GM19452 (cell line): Measurements from ENCODE around the gene MARS1.
"Not testable (repeated sequence)": the region's sequence is repeated elsewhere in the genome, so short reads cannot be mapped to it uniquely, and the experiment has no call there.

Source experiments
- ATAC-seq: cut with Tn5 transposase; IDR thresholded peaks from one replicate; pipeline ENCODE4 v1.9.1; 2021; ENCODE audit not compliant: unreplicated experiment

Gene MARS1

DNA sequence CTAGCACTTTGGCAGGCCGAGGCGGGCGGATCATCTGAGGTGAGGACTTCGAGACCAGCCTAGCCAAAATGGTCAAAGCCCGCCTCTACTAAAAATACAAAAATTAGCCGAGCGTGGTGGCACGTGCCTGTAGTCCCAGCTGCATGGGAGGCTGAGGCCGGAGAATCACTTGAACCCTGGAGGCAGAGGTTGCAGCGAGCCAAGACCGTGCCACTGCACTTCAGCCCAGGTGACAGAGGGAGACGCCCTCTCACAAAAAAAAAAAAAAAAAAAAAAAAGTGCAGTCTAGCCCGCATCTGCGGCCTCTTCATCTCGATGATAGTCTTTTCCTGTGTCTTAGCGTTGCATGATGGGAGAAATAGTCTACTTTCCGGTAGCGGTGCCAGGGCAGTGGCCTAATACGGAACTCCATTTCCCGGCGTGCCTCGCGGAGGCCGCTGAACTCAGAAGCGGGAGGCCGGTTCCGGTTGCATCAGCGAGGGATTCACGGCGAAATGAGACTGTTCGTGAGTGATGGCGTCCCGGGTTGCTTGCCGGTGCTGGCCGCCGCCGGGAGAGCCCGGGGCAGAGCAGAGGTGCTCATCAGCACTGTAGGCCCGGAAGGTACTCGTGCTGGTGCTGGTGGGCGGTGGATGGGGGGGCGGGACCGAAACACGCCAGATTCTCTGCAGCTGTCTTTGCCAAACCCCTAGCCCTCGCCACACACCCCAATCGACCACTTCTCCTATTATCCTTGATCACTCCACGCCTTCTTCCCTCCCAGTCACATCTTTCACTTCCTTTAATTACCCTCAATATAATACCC is at the start of gene MARS1:
MARS1 (plus strand) TSS at position 472 of the 805 bp plus-strand sequence; CDS start at position 495, 23 bp downstream.
- peak; percentile 94 for ATAC-seq

DNA sequence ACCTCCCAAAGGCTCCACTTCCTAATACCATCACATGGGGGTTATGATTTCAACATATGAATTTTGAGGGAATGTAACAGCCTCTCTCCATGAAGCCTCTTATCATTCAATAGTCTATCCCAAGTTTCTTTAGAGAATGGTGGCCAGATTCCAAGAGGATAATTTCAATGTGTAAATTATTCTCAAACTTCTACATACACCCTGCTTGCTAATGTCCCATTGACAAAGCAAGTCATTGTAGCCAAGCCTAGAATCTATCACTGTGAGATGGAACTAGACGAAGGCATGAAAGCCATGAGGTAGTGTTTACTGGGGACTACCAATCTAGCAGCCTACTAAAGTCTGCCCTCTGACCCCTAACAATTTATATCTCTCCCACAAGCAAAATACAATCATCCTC is 49.5 kb upstream of the MARS1 start:
- no peak for ATAC-seq

DNA sequence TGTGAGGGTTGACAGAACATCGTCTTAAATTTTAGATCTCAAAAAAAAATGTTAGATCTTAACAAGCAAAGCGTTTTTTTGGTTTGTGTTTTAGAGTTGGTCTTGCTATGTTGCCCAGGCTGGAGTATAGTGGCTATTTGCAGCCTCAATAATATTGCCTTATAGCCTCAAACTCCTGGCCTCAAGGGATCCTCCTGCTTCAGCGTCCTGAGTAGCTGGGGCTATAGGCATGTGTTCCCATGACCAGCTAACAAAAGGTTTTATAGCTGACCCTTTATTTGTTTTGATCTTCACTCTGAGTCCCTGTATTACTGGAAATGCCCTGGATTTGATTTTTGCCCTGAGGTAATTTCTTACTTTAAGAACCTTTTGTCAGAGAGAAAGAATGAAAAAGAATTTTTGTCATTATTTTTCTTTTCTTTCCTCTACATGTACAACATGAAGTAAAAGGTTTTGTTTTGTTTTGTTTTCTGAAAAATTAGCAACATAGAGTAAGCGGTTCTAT is 48.1 kb upstream of the MARS1 start:
- no peak for ATAC-seq

DNA sequence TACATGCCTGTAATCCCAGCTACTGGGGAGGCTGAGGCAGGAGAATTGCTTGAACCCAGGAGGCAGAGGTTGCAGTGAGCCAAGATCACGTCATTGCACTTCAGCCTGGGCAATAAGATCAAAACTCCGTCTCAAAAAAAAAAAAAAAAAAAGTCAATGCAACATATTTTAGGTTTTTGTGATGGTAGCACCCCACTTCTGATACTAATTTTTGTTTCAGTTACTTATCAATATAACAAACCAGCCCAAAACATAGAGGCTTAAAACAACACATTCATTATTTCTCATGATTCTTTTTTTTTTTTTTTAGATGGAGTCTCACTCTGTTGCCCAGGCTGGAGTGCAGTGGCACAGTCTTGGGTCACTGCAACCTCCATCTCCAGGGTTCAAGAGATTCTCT is 46.5 kb upstream of the MARS1 start:
- not testable (repeated sequence) for ATAC-seq

DNA sequence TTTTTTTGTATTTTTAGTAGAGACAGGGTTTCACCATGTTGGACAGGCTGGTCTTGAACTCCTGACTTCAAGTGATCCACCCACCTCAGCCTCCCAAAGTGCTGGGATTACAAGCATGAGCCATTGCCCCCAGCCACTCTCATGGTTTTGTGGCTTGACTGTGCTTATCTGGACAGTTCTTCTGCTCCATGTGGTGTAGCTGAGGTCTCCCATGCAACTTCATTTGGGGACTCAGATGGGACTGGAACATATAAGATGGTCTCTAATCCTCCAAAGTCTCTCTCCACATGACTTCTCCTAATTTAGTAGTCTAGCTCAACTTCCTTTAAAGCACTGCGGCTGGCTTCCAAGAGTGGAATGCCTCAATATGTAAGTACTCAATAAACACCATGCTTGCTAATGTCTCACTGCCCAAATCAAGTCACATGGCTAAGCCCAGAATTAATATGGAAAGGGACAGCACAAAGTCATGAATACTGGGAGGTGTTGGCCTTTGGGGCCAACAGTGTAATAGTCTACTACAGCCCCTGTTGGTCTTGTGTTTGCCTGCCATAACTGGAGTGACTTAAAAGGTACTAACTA is 45.9 kb upstream of the MARS1 start:
- ATAC-seq = no peak

DNA sequence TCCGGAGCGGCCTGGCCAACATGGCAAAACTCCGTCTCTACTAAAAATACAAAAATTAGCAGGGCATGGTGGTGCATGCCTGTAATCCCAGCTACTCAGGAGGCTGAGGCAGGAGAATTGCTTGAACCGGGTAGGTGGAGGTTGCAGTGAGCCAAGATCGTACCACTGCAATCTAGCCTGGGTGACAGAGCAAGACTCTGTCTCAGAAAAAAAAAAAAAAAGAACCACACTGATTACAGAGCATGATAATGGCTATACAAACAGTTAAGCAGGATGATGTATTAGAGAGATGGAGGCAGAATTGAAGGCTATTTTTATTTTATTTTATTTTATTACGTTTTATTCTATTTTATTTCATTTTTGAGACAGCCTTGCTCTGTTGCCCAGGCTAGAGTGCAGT is 43.5 kb upstream of the MARS1 start:
- not testable (repeated sequence) for ATAC-seq

DNA sequence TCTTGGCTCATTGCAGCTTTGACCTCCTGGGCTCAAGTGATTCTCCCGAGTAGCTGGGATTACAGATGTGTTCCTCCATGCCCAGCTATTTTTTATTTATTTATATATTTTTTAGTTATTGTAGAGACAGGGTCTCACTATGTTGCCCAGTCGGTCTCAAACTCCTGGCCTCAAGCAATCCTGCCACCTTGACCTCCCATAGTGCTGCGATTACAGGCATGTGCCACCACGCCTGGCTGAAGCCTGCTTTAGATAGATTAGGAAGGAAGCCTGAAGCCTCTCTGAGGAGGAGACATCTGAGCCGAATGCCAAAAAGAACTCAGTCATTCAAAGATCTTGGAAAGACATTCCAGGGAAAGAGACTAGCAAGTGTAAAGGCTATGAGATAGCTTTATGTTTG is 43.1 kb upstream of the MARS1 start:
- ATAC-seq = no peak

DNA sequence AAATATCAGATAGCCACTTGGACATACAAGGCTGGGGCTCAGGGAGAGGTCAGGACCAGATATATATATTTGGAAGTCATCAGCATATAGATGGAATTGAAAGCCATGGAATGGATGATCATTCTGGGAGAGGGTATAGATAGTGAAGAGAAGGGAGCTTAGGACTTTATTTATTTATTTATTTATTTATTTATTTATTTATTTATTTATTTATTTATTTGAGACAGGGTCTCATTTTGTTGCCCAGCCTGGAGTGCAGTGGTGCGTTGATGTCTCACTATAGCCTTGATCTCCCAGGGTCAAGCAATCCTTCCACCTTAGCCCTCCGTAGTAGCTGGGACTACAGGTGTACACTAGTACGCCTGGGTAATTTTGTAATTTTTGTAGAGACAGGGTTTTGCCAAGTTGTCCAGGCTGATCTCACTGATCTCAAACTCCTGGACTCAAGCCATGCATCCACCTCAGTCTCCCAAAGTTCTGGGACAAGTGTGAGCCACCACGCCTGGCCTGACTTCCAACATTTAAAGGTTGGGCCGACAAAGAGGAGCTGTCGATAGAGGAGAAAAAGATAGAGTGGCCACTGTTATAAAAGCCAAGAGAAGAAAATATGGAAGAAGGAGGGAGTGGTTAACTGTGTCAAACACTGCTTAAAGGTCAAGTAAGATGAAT is 41.4 kb upstream of the MARS1 start:
- ATAC-seq = no peak

DNA sequence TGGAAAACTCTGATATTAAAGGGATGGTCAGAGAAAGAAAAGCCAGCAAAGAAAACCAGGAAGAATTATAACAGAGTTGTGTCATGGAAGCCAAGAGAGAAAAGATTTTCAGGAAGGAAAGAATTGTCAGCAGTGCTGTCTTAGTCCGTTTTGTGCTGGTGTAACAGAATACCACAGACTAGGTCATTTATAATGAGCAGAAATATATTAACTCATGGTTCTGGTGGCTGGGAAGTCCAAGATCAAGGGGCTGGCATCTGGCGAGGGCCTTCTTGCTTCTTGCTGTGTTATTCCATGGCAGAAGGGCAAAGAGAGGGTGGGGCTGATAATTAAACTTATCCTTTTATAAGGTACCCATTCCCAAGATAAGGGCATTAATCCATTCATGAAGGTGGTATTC is 39.2 kb upstream of the MARS1 start:
- ATAC-seq = no peak

DNA sequence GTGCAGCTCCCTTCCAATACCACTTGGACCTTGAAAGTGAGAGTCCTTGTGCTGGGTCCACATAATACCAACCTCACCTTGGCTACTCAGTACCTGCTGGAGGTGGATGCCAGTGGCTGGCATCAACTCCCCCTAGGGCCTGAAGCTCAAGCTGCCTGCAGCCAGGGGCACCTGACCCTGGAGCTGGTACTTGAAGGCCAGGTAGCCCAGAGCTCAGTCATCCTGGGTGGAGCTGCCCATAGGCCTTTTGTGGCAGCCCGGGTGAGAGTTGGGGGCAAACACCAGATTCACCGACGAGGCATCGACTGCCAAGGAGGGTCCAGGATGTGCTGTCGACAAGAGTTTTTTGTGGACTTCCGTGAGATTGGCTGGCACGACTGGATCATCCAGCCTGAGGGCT is 38.5 kb upstream of the MARS1 start:
- ATAC-seq = no peak

DNA sequence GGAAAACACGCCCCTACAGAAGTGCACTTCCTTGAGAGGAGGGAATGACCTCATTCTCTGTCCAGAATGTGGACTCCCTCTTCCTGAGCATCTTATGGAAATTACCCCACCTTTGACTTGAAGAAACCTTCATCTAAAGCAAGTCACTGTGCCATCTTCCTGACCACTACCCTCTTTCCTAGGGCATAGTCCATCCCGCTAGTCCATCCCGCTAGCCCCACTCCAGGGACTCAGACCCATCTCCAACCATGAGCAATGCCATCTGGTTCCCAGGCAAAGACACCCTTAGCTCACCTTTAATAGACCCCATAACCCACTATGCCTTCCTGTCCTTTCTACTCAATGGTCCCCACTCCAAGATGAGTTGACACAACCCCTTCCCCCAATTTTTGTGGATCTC is 37.8 kb upstream of the MARS1 start:
- ATAC-seq = no peak

DNA sequence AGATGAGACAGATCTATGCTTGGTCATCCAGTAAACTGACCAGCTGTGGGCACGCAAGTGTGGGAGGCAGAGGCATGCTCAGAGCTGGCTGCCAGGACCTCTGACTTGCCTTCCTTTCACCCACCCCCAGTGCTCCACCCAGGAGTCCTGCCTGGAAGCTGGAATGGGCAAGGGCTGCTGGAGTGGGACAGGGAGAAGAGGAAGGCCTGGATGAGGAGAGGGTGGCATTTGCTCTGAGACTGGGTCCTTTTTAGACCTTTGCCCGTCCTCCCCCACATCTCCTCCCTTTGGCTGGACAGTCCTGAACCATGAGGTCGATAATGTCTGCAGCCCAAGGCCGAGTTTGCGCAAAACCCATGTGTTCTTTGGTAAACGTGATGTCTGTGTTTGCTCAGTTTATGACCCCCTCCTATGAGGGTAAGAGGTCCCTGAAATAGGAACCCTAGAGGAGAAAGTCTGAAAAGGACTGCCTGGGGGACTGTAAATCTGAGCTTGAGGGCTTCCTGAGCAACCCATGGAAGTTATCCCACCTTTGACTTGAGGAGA is 36.6 kb upstream of the MARS1 start:
- no peak for ATAC-seq

DNA sequence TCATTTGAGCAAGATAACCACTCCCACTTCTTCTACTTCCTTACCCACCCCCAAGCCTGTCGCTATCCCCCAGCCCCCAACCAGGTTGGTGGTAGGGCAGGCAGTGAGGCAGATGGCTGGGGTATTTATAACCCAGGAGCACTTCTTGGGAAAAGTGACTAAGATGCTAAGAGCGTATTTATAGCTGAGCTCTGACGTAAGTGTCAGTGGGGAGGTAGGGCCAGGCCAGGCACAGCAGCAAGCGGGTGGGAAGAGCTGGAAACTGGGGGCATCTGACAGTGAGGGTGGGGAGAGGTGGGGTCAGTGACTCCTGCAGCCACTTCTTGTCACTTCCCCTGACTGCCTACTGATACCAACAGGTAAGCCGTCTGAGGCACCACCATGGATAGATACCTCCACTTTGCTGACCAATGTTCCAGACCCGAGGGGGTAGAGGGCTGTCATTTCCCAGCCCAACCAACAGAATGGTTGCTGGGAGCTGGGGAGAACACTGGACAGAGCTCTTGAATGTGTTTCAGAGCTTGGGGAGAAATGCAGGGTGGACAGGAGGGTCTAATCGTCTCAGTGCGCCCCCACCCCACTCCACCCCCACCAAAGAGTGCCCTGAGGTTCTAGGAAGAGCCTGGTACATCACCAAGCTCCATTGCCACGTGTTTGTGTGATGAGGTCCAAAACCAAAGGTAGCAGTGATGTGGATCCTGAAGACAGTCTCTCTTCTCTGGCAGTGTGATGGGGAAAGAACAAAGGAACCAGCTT is 35.5 kb upstream of the MARS1 start:
- ATAC-seq = no peak

DNA sequence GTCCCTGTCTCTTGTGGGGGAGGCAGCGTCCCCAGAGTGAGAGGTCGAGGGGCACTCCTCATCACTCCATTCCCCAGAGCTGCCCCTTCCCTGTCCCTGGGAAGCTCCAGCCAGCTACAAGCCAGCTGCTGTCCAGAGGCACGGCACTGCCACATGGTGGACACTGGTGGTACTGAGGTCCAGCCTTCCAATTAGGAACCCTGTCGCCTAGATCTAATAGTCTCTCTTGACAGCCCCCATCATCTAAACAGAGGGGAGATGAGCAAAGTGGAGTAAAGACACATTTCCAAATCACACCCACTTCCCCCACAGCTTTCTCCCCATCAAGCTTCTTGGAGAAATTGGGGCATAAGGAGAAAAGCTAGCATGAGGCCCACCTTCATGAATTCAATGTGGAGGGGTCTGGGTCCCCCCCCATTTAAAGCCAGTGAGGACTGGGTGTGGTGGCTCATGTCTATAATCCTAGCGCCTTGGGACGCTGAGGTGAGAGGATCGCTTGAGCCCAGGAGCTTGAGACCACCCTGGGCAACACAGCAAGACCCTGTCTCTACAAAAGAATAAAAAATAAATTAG is 34.8 kb upstream of the MARS1 start:
- ATAC-seq = no peak

DNA sequence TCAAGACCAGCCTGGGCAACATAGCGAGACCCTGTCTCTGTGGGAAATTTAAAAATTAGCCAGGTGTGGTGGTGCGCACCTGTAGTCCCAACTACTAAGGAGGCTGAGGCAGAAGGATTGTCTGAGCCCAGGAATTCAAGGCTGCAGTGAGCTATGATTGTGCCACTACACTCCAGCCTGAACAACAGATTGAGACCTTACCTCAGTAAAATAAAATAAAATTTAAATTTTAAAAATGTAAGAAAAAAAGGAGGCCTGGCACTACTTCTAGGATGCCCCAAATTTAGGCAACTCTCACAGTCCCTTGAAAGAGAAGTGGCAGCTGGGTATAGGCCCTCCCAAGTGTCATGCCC is 33.7 kb upstream of the MARS1 start:
- no peak for ATAC-seq

DNA sequence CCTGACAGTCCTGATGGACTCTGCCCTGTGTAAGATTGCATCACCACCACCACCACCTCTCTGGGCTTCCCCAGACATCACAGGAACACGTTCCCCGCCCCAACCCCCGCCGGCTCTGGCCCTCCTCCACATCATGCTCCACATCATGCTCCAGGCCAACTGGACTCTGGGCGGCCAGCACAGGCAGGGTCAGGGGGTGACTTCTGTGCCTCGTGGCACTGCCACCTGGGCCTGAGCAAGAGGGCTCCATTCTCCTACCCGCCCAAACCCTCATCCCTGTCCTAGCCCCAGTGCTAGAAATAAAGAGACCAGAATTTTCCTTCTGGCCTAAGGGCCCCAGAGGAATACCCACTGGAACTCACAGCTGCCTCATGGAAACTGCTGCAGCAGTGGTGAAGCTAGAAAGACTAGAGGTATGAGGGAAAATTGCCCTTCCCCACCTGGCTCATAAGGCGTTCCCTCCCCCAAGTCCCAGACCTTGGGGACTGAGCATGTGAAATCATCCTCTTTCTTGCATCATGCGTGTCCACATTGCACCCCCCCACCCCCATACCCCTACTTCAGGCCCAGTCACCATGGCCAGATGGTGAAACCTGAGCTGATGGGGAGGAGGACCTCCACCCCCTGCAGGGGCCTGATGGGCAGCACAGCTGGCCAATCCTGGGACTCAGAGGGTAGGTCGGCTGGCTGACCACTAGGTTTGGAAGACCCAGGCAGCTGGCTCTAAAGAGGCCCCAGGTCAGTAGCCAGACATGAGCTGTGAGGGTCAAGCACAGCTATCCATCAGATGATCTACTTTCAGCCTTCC is 33.1 kb upstream of the MARS1 start, which contains the start of gene INHBE:
INHBE (plus strand) TSS at position 742 of the 808 bp plus-strand sequence. CDS start 230 bp downstream, outside the sequence.
- no peak for ATAC-seq

DNA sequence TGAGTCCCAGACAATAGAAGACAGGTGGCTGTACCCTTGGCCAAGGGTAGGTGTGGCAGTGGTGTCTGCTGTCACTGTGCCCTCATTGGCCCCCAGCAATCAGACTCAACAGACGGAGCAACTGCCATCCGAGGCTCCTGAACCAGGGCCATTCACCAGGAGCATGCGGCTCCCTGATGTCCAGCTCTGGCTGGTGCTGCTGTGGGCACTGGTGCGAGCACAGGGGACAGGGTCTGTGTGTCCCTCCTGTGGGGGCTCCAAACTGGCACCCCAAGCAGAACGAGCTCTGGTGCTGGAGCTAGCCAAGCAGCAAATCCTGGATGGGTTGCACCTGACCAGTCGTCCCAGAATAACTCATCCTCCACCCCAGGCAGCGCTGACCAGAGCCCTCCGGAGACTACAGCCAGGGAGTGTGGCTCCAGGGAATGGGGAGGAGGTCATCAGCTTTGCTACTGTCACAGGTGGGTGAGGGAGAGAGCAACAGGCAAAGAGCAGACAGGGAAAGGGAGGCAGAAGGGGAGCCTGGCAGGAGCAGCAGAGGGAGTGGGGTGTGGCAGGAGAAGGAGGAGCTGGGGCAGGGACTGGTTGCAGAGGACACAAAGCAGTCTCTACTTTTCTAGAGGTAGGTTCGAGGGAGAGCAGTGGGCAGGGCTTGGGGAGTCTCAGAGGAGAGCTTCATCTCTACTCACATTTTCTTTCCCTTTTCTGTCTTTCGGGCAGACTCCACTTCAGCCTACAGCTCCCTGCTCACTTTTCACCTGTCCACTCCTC is 32.3 kb upstream of the MARS1 start:
- ATAC-seq = no peak

DNA sequence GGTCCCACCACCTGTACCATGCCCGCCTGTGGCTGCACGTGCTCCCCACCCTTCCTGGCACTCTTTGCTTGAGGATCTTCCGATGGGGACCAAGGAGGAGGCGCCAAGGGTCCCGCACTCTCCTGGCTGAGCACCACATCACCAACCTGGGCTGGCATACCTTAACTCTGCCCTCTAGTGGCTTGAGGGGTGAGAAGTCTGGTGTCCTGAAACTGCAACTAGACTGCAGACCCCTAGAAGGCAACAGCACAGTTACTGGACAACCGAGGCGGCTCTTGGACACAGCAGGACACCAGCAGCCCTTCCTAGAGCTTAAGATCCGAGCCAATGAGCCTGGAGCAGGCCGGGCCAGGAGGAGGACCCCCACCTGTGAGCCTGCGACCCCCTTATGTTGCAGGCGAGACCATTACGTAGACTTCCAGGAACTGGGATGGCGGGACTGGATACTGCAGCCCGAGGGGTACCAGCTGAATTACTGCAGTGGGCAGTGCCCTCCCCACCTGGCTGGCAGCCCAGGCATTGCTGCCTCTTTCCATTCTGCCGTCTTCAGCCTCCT is 31.6 kb upstream of the MARS1 start:
- peak; percentile 42 for ATAC-seq
